Activated CD8-positive, alpha-beta T cell treated with anti-CD3 and anti-CD28 coated beads for 36 hours (primary cell): Measurements from ENCODE around the gene OLA1. TPM values are rescaled to one million over a fixed set of nuclear protein-coding genes. Genes with fewer than 3 reads are reported as not detected.

ENCODE experiments used
- ATAC-seq: fragments of 200-7000 bp; cut with Tn5 transposase; one replicate; pipeline ENCODE4 v1.10.0; 2021; ENCODE audit warnings: mild to moderate bottlenecking, moderate library complexity
- CTCF ChIA-PET: fragments of 350-600 bp; sonication (Branson Sonifier 250); formaldehyde crosslinking; loops from one replicate; lab custom pipeline; 2021; ENCODE audit warnings: antibody characterized with exemption; lab: Charles Lee
- POLR2A ChIA-PET: fragments of 350-600 bp; sonication (Branson Sonifier 250); formaldehyde crosslinking; loops from one replicate; lab custom pipeline; 2021; ENCODE audit warnings: antibody characterized with exemption; lab: Charles Lee
- DNase-seq: peaks from one replicate; pipeline ENCODE4 v3.0.0-alpha.2; 2020
- H3K27ac Mint-ChIP-seq: one replicate; pipeline ENCODE4 v1.8.0; 2021; ENCODE audit warnings: mild to moderate bottlenecking, mixed read lengths
- H3K27me3 Mint-ChIP-seq: one replicate; pipeline ENCODE4 v1.8.0; 2021; ENCODE audit warnings: mixed read lengths
- H3K36me3 Mint-ChIP-seq: one replicate; pipeline ENCODE4 v1.8.0; 2021; ENCODE audit warnings: low read depth, mixed read lengths
- H3K4me1 Mint-ChIP-seq: one replicate; pipeline ENCODE4 v1.8.0; 2021; ENCODE audit warnings: low read depth, mixed read lengths
- H3K4me3 Mint-ChIP-seq: one replicate; pipeline ENCODE4 v1.8.0; 2021; ENCODE audit warnings: mild to moderate bottlenecking, moderate library complexity, mixed read lengths
- H3K9me3 Mint-ChIP-seq: one replicate; pipeline ENCODE4 v1.8.0; 2021; ENCODE audit warnings: mixed read lengths
- intact Hi-C: fragments of 100-400 bp; cut with micrococcal nuclease; formaldehyde crosslinking; loops from one replicate; pipeline ENCODE4 v1.10.0; 2022
- total RNA-seq, 2 experiments: library from RNA; stranded (reverse); gene quantifications; one replicate each; pipeline ENCODE4 v1.2.3, GENCODE V29; 2021
- TF ChIP-seq, protein P1 (sequence below): fragments of 200-600 bp; IDR thresholded peaks from one replicate; pipeline ENCODE4 v1.8.0; 2022; ENCODE audit warnings: antibody characterized with exemption, mild to moderate bottlenecking

The OLA1 gene
- total RNA-seq, 2 experiments from 2014 or later: 128 to 137 TPM

DNA sequence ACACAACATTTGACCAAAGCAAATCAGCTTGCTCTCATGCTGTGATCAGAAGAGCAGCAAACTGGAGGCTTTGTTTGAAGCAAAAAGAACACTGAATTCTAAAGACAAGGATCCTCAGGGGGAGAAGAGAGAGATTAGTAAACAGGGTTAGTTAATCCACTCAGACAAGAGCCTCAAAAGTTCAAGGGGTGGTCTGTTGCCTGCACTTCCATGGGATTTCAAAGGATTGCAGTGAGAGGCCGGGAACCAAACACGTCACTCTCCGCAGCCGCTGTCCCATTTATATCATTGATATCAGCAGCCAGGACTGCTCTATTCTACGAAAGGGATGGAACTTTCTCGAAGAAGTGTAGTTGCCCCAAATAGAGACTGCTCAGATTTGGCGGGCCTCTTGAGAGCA lies 185.4 kb downstream of the OLA1 start:
- intact Hi-C loops: no loop called here
- POLR2A ChIA-PET: no interaction called here
- Mint-ChIP-seq H3K9me3 (peaks cover 10% of the 10 kb centered on the region), H3K27me3 (peaks cover 22% of the 10 kb centered on the region), H3K36me3 (peaks cover 3% of the 10 kb centered on the region), H3K4me1 (no peaks in the 10 kb centered on the region), H3K4me3 (no peak overlapping the region), H3K27ac (no peak overlapping the region)
- no peak for DNase-seq
- TF ChIP-seq, protein P1, sequence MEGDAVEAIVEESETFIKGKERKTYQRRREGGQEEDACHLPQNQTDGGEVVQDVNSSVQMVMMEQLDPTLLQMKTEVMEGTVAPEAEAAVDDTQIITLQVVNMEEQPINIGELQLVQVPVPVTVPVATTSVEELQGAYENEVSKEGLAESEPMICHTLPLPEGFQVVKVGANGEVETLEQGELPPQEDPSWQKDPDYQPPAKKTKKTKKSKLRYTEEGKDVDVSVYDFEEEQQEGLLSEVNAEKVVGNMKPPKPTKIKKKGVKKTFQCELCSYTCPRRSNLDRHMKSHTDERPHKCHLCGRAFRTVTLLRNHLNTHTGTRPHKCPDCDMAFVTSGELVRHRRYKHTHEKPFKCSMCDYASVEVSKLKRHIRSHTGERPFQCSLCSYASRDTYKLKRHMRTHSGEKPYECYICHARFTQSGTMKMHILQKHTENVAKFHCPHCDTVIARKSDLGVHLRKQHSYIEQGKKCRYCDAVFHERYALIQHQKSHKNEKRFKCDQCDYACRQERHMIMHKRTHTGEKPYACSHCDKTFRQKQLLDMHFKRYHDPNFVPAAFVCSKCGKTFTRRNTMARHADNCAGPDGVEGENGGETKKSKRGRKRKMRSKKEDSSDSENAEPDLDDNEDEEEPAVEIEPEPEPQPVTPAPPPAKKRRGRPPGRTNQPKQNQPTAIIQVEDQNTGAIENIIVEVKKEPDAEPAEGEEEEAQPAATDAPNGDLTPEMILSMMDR: no peak
- CTCF ChIA-PET: no interaction called here
- no peak for ATAC-seq

DNA sequence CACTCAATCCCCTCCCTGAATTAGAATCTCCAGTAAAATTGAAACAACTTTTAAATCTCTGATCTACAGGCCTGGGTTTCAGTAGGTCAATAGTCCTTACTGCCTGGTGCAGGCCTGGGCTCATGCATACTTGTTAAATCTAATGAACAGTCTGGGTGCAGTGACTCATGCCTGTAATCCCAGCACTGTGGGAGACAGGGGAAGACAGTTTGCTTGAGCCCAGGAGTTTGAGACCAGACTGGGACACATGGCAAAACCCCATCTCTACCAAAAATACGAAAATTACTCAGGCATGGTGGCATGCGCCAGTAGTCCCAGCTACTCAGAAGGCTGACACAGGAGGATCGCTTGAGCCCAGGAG lies 188.5 kb downstream of the OLA1 start:
- no peaks in the 10 kb centered on the region for H3K4me1 Mint-ChIP-seq
- intact Hi-C loops: no loop called here
- no peak for DNase-seq
- peaks cover 12% of the 10 kb centered on the region for H3K27me3 Mint-ChIP-seq
- H3K9me3 Mint-ChIP-seq: peaks cover 8% of the 10 kb centered on the region
- POLR2A ChIA-PET: no interaction called here
- CTCF ChIA-PET: no interaction called here
- TF ChIP-seq, protein P1: no peak
- no peak overlapping the region for H3K27ac Mint-ChIP-seq
- H3K4me3 Mint-ChIP-seq: no peak overlapping the region
- no peak for ATAC-seq
- peaks cover 3% of the 10 kb centered on the region for H3K36me3 Mint-ChIP-seq

DNA sequence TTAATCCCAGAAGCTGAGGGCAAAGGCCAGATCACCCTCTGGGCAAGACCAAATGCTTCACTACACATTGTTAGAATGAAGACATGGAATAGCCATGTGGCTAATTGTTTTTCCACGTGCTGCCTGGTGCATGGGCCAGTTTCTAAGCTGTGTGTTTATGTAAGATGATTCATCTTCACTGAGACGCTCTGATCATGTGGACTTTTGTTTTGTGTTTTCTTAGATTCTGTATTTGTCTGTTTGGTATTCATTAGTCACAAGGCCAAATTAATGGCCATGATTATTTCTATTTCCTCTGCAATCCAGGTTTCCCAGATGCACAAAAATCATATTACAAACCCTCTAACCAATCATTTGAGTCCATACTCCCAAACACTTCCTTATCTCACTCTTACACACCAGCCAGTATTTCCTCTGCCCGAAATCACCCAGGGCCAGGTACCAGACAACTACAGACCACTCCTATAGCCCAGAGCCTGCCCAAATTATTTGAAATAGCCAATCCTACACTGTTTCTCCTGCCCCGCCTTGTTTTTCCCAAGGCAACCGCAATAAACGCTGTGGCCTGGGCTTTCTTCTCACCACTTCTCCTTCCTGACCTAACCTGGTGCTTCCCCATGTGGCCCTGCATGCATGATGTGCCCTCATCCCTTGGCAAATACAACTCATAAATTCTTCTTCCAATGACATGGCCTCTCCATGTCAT lies 189.0 kb downstream of the OLA1 start:
- CTCF ChIA-PET: no interaction called here
- H3K36me3 Mint-ChIP-seq: peaks cover 3% of the 10 kb centered on the region
- no peaks in the 10 kb centered on the region for H3K4me1 Mint-ChIP-seq
- TF ChIP-seq, protein P1: no peak
- ATAC-seq (no peak), DNase-seq (no peak)
- peaks cover 12% of the 10 kb centered on the region for H3K27me3 Mint-ChIP-seq
- POLR2A ChIA-PET: interaction anchor here (1.0 kb wide), 1 partner anchor 14 kb away, joined by 3 read pairs; no protein-coding TSS in a partner anchor
- no peak overlapping the region for H3K4me3 Mint-ChIP-seq
- H3K9me3 Mint-ChIP-seq: peaks cover 8% of the 10 kb centered on the region
- H3K27ac Mint-ChIP-seq: no peak overlapping the region
- intact Hi-C loops: no loop called here

DNA sequence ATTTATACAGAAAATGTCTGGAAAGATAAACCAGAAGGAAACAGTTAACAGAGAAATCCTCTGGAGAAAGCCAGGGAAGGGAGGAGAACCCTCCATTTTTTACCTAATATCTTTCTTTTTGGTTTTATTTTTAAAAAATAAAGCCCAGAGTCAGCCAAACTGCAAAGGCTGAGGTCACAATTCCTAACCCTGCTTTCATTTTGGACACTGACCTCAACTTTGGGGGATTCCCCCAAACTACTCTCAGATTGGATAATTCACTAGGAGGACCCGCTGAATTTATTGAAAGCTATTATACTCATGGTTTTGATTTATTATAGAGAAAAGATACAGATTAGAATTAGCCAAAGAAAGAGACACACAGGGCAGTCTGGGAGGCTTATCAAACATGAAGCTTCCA lies 189.9 kb downstream of the OLA1 start:
- no peak overlapping the region for H3K4me3 Mint-ChIP-seq
- H3K27me3 Mint-ChIP-seq: peaks cover 12% of the 10 kb centered on the region
- peaks cover 8% of the 10 kb centered on the region for H3K9me3 Mint-ChIP-seq
- H3K36me3 Mint-ChIP-seq: peaks cover 3% of the 10 kb centered on the region
- ATAC-seq: no peak
- TF ChIP-seq, protein P1: no peak
- no peak for DNase-seq
- no peaks in the 10 kb centered on the region for H3K4me1 Mint-ChIP-seq
- intact Hi-C loops: no loop called here
- CTCF ChIA-PET: no interaction called here
- POLR2A ChIA-PET: interaction anchor here (1.0 kb wide), 1 partner anchor 15 kb away, joined by 3 read pairs; no protein-coding TSS in a partner anchor
- no peak overlapping the region for H3K27ac Mint-ChIP-seq

DNA sequence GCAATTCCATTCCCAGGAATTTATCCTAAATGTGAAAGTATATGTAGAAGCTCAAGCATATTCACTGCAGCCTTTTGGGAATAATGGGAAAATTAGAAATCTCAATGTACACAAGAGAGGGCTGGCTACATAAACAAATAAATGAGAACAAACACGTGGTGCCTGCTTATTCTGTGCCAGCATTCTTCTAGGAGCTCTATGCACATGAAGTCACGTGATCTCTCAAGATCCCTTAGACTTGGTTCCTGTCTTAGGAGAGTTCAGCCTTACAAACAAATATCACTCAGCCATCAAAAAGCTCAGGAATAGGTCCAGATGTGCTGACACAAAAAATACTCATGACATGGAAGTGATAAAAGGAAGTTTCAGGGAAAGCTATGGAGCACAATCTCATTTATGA lies 190.3 kb downstream of the OLA1 start:
- peaks cover 12% of the 10 kb centered on the region for H3K27me3 Mint-ChIP-seq
- DNase-seq (no peak), ATAC-seq (no peak)
- H3K9me3 Mint-ChIP-seq: peaks cover 8% of the 10 kb centered on the region
- TF ChIP-seq, protein P1: no peak
- intact Hi-C loops: no loop called here
- H3K4me3 Mint-ChIP-seq: no peak overlapping the region
- no peaks in the 10 kb centered on the region for H3K4me1 Mint-ChIP-seq
- POLR2A ChIA-PET: interaction anchor here (1.0 kb wide), 1 partner anchor 15 kb away, joined by 3 read pairs; no protein-coding TSS in a partner anchor
- H3K27ac Mint-ChIP-seq: no peak overlapping the region
- H3K36me3 Mint-ChIP-seq: peaks cover 3% of the 10 kb centered on the region
- CTCF ChIA-PET: interaction anchor here (1.2 kb wide), 1 partner anchor 14 kb away, joined by 3 read pairs; no protein-coding TSS in a partner anchor
